B cell (primary cell): ENCODE measurements around the gene MMAB. TPM values are rescaled to one million over a fixed set of nuclear protein-coding genes. Genes with fewer than 3 reads are reported as not detected.

Source experiments
- ATAC-seq: fragments of 200-7000 bp; cut with Tn5 transposase; one replicate; pipeline ENCODE4 v1.10.0; 2021; ENCODE audit warnings: low read depth, mild to moderate bottlenecking, moderate number of reproducible peaks, moderate library complexity
- CTCF ChIA-PET: fragments of 350-600 bp; sonication (Branson Sonifier 250); formaldehyde crosslinking; loops from one replicate; lab custom pipeline; 2021; ENCODE audit warnings: antibody characterized with exemption, inconsistent platforms; lab: Charles Lee
- POLR2A ChIA-PET: fragments of 350-600 bp; sonication (Branson Sonifier 250); formaldehyde crosslinking; loops from one replicate; lab custom pipeline; 2021; ENCODE audit warnings: antibody characterized with exemption; lab: Charles Lee
- DNase-seq: peaks from one replicate; pipeline ENCODE4 v3.0.0; 2013
- H2AFZ ChIP-seq: 2 replicates; pipeline ENCODE4 v1.6.1; 2012; ENCODE audit warnings: mild to moderate bottlenecking, low read depth, low read length; ENCODE audit not compliant: insufficient read depth, poor library complexity, severe bottlenecking
- H3K27ac ChIP-seq, 2 donors: 1 replicate in 1 of 2; 2 replicates in 1 of 2; pipeline ENCODE4 v1.5.1; 2012 to 2013; ENCODE audit warnings: low read length in 2 of 2, mild to moderate bottlenecking in 2 of 2, moderate library complexity in 1 of 2
- H3K27me3 ChIP-seq, 4 experiments: fragments of 200-600 bp in 1 of 4; sonication (generic) in 1 of 4; replicated peaks in 1 of 4; 1 replicate in 2 of 4; 2 replicates in 2 of 4; pipeline versions ENCODE4 v1.6.1 to v1.7.0; 2013 to 2016; ENCODE audit warnings: low read length in 3 of 4, mild to moderate bottlenecking in 2 of 4, mixed read lengths in 1 of 4, moderate library complexity in 1 of 4; ENCODE audit not compliant: insufficient read depth in 4 of 4, control insufficient read depth in 3 of 4; ENCODE audit errors: control extremely low read depth in 1 of 4
- H3K36me3 ChIP-seq, 2 experiments: replicated peaks in 1 of 2; 1 replicate in 1 of 2; 2 replicates in 1 of 2; pipeline versions ENCODE4 v1.6.1 to v1.7.1; 2013; ENCODE audit warnings: low read length in 1 of 2; ENCODE audit not compliant: insufficient read depth in 2 of 2, control insufficient read depth in 1 of 2; ENCODE audit errors: control extremely low read depth in 1 of 2, extremely low read depth in 1 of 2
- H3K4me1 ChIP-seq, 2 donors: fragments of 200-600 bp in 1 of 2; sonication (generic) in 1 of 2; 1 replicate in 1 of 2; 2 replicates in 1 of 2; pipeline versions ENCODE4 v1.5.1 to v1.6.1; 2013 to 2017; ENCODE audit warnings: low read length in 2 of 2; ENCODE audit not compliant: control insufficient read depth in 2 of 2, insufficient read depth in 2 of 2
- H3K4me2 ChIP-seq: replicated peaks from 2 replicates; pipeline ENCODE3; 2012; ENCODE audit warnings: mild to moderate bottlenecking, low read depth, low read length; ENCODE audit not compliant: poor library complexity, severe bottlenecking
- H3K4me3 ChIP-seq, 5 experiments: fragments of 200-600 bp in 1 of 5; sonication (generic) in 1 of 5; 1 replicate in 3 of 5; 2 replicates in 2 of 5; pipeline versions ENCODE4 v1.5.1 to v1.7.0; 2011 to 2016; ENCODE audit warnings: low read length in 4 of 5, mild to moderate bottlenecking in 4 of 5, low read depth in 2 of 5, control low read depth in 1 of 5, moderate library complexity in 1 of 5; ENCODE audit not compliant: insufficient read depth in 1 of 5; ENCODE audit errors: control extremely low read depth in 1 of 5, extremely low read depth in 1 of 5
- H3K79me2 ChIP-seq: fragments of 200-600 bp; sonication (generic); one replicate; pipeline ENCODE4 v1.6.0; 2016; ENCODE audit warnings: low read length; ENCODE audit not compliant: control insufficient read depth, insufficient read depth
- H3K9ac ChIP-seq: fragments of 200-600 bp; sonication (generic); 2 replicates; pipeline ENCODE4 v1.6.1; 2017; ENCODE audit warnings: mild to moderate bottlenecking, low read length, moderate library complexity
- H3K9me3 ChIP-seq, 3 donors: one replicate each; pipeline versions ENCODE4 v1.6.1 to v1.7.1; 2013; ENCODE audit warnings: low read length in 2 of 3; ENCODE audit not compliant: control insufficient read depth in 2 of 3, insufficient read depth in 1 of 3; ENCODE audit errors: control extremely low read depth in 1 of 3
- H4K20me1 ChIP-seq: 2 replicates; pipeline ENCODE4 v1.6.0; 2012; ENCODE audit warnings: mild to moderate bottlenecking, low read length; ENCODE audit not compliant: insufficient read depth, control insufficient read depth, poor library complexity, severe bottlenecking
- H3K27ac Mint-ChIP-seq: one replicate; pipeline ENCODE4 v1.8.0; 2021; ENCODE audit warnings: mixed read lengths
- H3K27me3 Mint-ChIP-seq: one replicate; pipeline ENCODE4 v1.8.0; 2021; ENCODE audit warnings: mixed read lengths
- H3K4me1 Mint-ChIP-seq: one replicate; pipeline ENCODE4 v1.8.0; 2021; ENCODE audit warnings: mixed read lengths
- H3K4me3 Mint-ChIP-seq: one replicate; pipeline ENCODE4 v1.8.0; 2021; ENCODE audit warnings: mixed read lengths
- H3K9me3 Mint-ChIP-seq: one replicate; pipeline ENCODE4 v1.8.0; 2022; ENCODE audit warnings: mixed read lengths; ENCODE audit not compliant: insufficient read depth
- CTCF ChIP-seq: fragments of 200-600 bp; IDR thresholded peaks from one replicate; pipeline ENCODE4 v1.8.0; 2022; ENCODE audit warnings: antibody characterized with exemption, mild to moderate bottlenecking
- EZH2 ChIP-seq: IDR thresholded peaks from 2 replicates; pipeline ENCODE4 v1.6.1; 2012; ENCODE audit warnings: borderline replicate concordance, low read depth, mild to moderate bottlenecking, moderate library complexity, low read length; ENCODE audit not compliant: insufficient read depth, poor library complexity, severe bottlenecking
- WGBS: methylation state at CpG from one replicate; pipeline ENCODE4 v1.1.5; 2013; ENCODE audit warnings: missing lambda C conversion rate; ENCODE audit not compliant: insufficient coverage; 5-methylcytosine and 5-hydroxymethylcytosine counted together
- intact Hi-C: fragments of 100-400 bp; cut with micrococcal nuclease; formaldehyde crosslinking; loops from one replicate; pipeline ENCODE4 v1.10.0; 2022
- polyA plus RNA-seq: library from polyadenylated mRNA; depleted of rRNA; stranded (reverse); fragments of >200 nt; gene quantifications from 2 replicates; pipeline ENCODE4 v1.2.3, GENCODE V29; 2012
- total RNA-seq, 2 donors: library from RNA; stranded (reverse); fragments of 120-200 nt in 1 of 2; gene quantifications; 1 replicate in 1 of 2; 2 replicates in 1 of 2; pipeline versions ENCODE4 v1.2.3 to v1.2.4, GENCODE V29; 2013 to 2022

The MMAB gene
- total and polyA plus RNA-seq, 2 donors (not counting 1 experiment from before 2014, with no cell fraction given): 15.0 to 20.5 TPM

- Histone ChIP-seq H3K79me2 (no peaks in the 10 kb centered on the region), H2AFZ (no peak overlapping the region), H3K4me3 (no peak overlapping the region), H4K20me1 (no peaks in the 10 kb centered on the region), H3K4me1 (no peaks in the 10 kb centered on the region), H3K9ac (no peak overlapping the region), H3K9me3 (peaks cover 0 to 14% (median 0%) of the 10 kb centered on the region in 3 donors), H3K27me3 (no peaks in the 10 kb centered on the region), H3K4me2 (no peak overlapping the region), H3K36me3 (peaks cover 0 to 8% of the 10 kb centered on the region in 2 experiments), H3K27ac (no peak overlapping the region)
- Mint-ChIP-seq H3K4me1 (no peaks in the 10 kb centered on the region), H3K9me3 (peaks cover 2% of the 10 kb centered on the region), H3K27me3 (no peaks in the 10 kb centered on the region), H3K27ac (no peak overlapping the region), H3K4me3 (no peak overlapping the region)
- ChIA-PET CTCF (no interaction called here), POLR2A (no interaction called here)
- ATAC-seq (no peak), DNase-seq (no peak)
- TF ChIP-seq EZH2 (no peak), CTCF (no peak)
- WGBS: 88% methylated on average over 11 of the region's 12 CpGs
- intact Hi-C loops: no loop called here
Measured at GRCh38 chr12:109557805-109558204, 15.5 kb downstream of the MMAB start.

- Mint-ChIP-seq H3K9me3 (peaks cover under 1% of the 10 kb centered on the region), H3K4me1 (no peaks in the 10 kb centered on the region), H3K27me3 (no peaks in the 10 kb centered on the region), H3K4me3 (no peak overlapping the region), H3K27ac (no peak overlapping the region)
- peaks cover 0 to 3% of the 10 kb centered on the region in 2 experiments for H3K36me3 ChIP-seq
- no peak overlapping the region for H3K4me3 ChIP-seq
- no peaks in the 10 kb centered on the region for H3K79me2 ChIP-seq
- H3K4me1 ChIP-seq: no peaks in the 10 kb centered on the region
- ATAC-seq: no peak
- H4K20me1 ChIP-seq: no peaks in the 10 kb centered on the region
- POLR2A ChIA-PET: no interaction called here
- WGBS: 90% methylated on average over 10 of the region's 10 CpGs
- H2AFZ ChIP-seq: no peak overlapping the region
- no peak overlapping the region for H3K4me2 ChIP-seq
- CTCF ChIA-PET: no interaction called here
- intact Hi-C loops: no loop called here
- no peak for DNase-seq
- no peak overlapping the region for H3K9ac ChIP-seq
- no peak overlapping the region for H3K27ac ChIP-seq
- peaks cover 0 to 8% (median 0%) of the 10 kb centered on the region in 3 donors for H3K9me3 ChIP-seq
- TF ChIP-seq CTCF: no peak
- TF ChIP-seq EZH2: no peak
- no peaks in the 10 kb centered on the region for H3K27me3 ChIP-seq
Measured at GRCh38 chr12:109557200-109557599, 16.1 kb downstream of the MMAB start.
